GM12801 (cell line): Measurements from ENCODE around the gene NLRP3.

ENCODE experiments used
- CTCF ChIP-seq: IDR thresholded peaks from one replicate; pipeline ENCODE4 v1.5.1; 2011; ENCODE audit warnings: control low read depth; ENCODE audit not compliant: insufficient read length; ENCODE audit errors: extremely low read depth

The NLRP3 gene

GRCh38 chr1:247456914-247457639 lies 41.1 kb downstream of the NLRP3 start:
- TF ChIP-seq CTCF: no peak

GRCh38 chr1:247459507-247459906 lies 43.5 kb downstream of the NLRP3 start:
- TF ChIP-seq CTCF: no peak

GRCh38 chr1:247465796-247466195 lies 49.8 kb downstream of the NLRP3 start:
- TF ChIP-seq CTCF: no peak

- no peak for TF ChIP-seq CTCF
These were observed 51.2 kb downstream of the NLRP3 start for GRCh38 chr1:247467129-247467528.

GRCh38 chr1:247468481-247469140 lies 52.6 kb downstream of the NLRP3 start:
- TF ChIP-seq CTCF: no peak

GRCh38 chr1:247469141-247469535 lies 53.2 kb downstream of the NLRP3 start:
- no peak for TF ChIP-seq CTCF

GRCh38 chr1:247471445-247472016 lies 55.6 kb downstream of the NLRP3 start:
- TF ChIP-seq CTCF: no peak
